ENCODE results near the gene MTM1. TPM values are rescaled to one million over a fixed set of nuclear protein-coding genes. Genes with fewer than 3 reads are reported as not detected.

Gene MTM1
- total RNA-seq, 1 donor from 2014 or later, result 11.0 TPM

DNA sequence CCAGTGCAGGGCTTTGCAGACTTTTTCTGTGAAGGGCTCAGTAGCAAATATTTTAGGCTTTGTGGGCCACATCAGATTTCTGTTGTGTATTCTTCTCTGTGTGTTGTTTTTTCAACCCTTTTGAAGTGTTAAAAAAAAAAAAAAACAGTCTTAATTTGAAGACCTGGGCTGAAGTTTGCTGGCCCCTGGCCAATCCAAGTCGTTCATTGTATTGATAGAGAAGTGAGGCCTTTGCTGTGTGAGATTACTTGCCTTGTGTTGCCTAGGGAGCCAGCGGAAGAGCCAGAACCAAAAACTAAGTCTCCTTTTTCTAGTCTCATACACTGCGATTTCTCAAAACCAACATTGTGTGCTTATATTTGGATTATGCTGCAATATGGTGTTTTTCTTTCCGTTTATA is 46.9 kb downstream of the MTM1 start:
- Histone ChIP-seq H3K27me3 (ENCODE audit: insufficient read depth, low read length) (no peaks in the 10 kb centered on the region), H3K27ac (ENCODE audit: low read depth, low read length) (no peak overlapping the region), H3K79me2 (ENCODE audit: insufficient read depth, low read length) (no peaks in the 10 kb centered on the region), H3K9me3 (ENCODE audit: insufficient read depth, low read depth, low read length) (no peaks in the 10 kb centered on the region), H4K20me1 (ENCODE audit: insufficient read depth, low read length) (no peaks in the 10 kb centered on the region), H3K4me1 (ENCODE audit: insufficient read depth, low read length) (no peaks in the 10 kb centered on the region), H3K4me3 (ENCODE audit: insufficient read depth, low read depth, low read length) (no peak overlapping the region), H3K9ac (ENCODE audit: low read length) (no peak overlapping the region), H2AFZ (ENCODE audit: low read depth, low read length) (no peak overlapping the region), H3K36me3 (ENCODE audit: insufficient read depth, low read length) (peaks cover 3% of the 10 kb centered on the region), H3K4me2 (ENCODE audit: low read length) (no peak overlapping the region)
- no peak overlapping the region for H3K4me3 Mint-ChIP-seq (ENCODE audit: unreplicated experiment)
- H3K36me3 Mint-ChIP-seq (ENCODE audit: low read depth, unreplicated experiment), result peaks cover 10% of the 10 kb centered on the region
- no peaks in the 10 kb centered on the region for H3K9me3 Mint-ChIP-seq (ENCODE audit: unreplicated experiment)
- no peaks in the 10 kb centered on the region for H3K27me3 Mint-ChIP-seq (ENCODE audit: low read depth, unreplicated experiment)
- DNase-seq (ENCODE audit: low read depth), result no peak
- TF ChIP-seq, protein P1, sequence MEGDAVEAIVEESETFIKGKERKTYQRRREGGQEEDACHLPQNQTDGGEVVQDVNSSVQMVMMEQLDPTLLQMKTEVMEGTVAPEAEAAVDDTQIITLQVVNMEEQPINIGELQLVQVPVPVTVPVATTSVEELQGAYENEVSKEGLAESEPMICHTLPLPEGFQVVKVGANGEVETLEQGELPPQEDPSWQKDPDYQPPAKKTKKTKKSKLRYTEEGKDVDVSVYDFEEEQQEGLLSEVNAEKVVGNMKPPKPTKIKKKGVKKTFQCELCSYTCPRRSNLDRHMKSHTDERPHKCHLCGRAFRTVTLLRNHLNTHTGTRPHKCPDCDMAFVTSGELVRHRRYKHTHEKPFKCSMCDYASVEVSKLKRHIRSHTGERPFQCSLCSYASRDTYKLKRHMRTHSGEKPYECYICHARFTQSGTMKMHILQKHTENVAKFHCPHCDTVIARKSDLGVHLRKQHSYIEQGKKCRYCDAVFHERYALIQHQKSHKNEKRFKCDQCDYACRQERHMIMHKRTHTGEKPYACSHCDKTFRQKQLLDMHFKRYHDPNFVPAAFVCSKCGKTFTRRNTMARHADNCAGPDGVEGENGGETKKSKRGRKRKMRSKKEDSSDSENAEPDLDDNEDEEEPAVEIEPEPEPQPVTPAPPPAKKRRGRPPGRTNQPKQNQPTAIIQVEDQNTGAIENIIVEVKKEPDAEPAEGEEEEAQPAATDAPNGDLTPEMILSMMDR (IDR thresholded peaks at IDR 0.05; ENCODE audit: insufficient read depth, low read depth, low read length), result no peak
- TF ChIP-seq EZH2 (IDR thresholded peaks at IDR 0.05; ENCODE audit: insufficient read depth, low read length), result no peak
- H3K4me1 Mint-ChIP-seq (ENCODE audit: low read depth, unreplicated experiment), result peaks cover 6% of the 10 kb centered on the region
- no peak for FAIRE-seq
- H3K27ac Mint-ChIP-seq (ENCODE audit: unreplicated experiment), result no peak overlapping the region

DNA sequence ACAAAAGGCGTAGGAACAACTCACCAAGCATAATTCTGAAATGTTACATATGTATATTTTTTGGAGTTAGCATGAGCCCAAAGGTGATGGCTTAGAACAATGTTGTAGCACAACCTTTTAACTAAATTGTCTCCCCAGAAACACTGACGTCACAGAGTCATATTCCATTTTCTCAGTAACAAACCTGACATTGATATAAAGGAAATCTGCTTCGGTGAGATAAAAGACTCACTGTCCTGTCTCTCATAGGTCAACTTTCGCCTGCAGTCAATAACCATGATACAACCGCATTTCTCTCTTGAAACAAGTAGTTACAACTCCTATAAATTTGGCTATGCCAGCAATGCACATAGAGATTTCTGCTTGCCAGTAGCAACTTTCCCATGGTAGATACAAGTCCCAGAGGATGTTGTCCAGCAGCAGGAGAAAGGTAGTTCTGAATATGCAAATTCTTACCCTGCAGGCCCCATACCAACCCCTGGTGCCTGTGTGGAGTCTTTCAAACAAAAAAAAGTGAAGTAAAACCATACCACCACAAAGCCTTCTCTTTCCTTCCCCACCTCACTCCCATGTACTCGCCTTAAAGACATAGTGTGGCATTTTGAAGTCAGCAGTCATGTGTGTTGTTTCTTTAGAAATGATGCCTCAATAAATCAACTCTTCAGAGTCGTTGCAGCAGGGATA is 47.9 kb downstream of the MTM1 start:
- Histone ChIP-seq H3K4me2 (ENCODE audit: low read length) (no peak overlapping the region), H3K4me1 (ENCODE audit: insufficient read depth, low read length) (no peaks in the 10 kb centered on the region), H3K79me2 (ENCODE audit: insufficient read depth, low read length) (no peaks in the 10 kb centered on the region), H3K27me3 (ENCODE audit: insufficient read depth, low read length) (no peaks in the 10 kb centered on the region), H3K9me3 (ENCODE audit: insufficient read depth, low read depth, low read length) (no peaks in the 10 kb centered on the region), H2AFZ (ENCODE audit: low read depth, low read length) (no peak overlapping the region), H4K20me1 (ENCODE audit: insufficient read depth, low read length) (no peaks in the 10 kb centered on the region), H3K27ac (ENCODE audit: low read depth, low read length) (no peak overlapping the region), H3K4me3 (ENCODE audit: insufficient read depth, low read depth, low read length) (no peak overlapping the region), H3K36me3 (ENCODE audit: insufficient read depth, low read length) (peaks cover 3% of the 10 kb centered on the region), H3K9ac (ENCODE audit: low read length) (no peak overlapping the region)
- H3K27me3 Mint-ChIP-seq (ENCODE audit: low read depth, unreplicated experiment), result no peaks in the 10 kb centered on the region
- peak; percentile 78 for FAIRE-seq
- peaks cover 6% of the 10 kb centered on the region for H3K4me1 Mint-ChIP-seq (ENCODE audit: low read depth, unreplicated experiment)
- H3K27ac Mint-ChIP-seq (ENCODE audit: unreplicated experiment), result no peak overlapping the region
- peaks cover 10% of the 10 kb centered on the region for H3K36me3 Mint-ChIP-seq (ENCODE audit: low read depth, unreplicated experiment)
- TF ChIP-seq, protein P1 (IDR thresholded peaks at IDR 0.05; ENCODE audit: insufficient read depth, low read depth, low read length), result no peak
- TF ChIP-seq EZH2 (IDR thresholded peaks at IDR 0.05; ENCODE audit: insufficient read depth, low read length), result no peak
- H3K4me3 Mint-ChIP-seq (ENCODE audit: unreplicated experiment), result no peak overlapping the region
- DNase-seq (ENCODE audit: low read depth), result no peak
- no peaks in the 10 kb centered on the region for H3K9me3 Mint-ChIP-seq (ENCODE audit: unreplicated experiment)

DNA sequence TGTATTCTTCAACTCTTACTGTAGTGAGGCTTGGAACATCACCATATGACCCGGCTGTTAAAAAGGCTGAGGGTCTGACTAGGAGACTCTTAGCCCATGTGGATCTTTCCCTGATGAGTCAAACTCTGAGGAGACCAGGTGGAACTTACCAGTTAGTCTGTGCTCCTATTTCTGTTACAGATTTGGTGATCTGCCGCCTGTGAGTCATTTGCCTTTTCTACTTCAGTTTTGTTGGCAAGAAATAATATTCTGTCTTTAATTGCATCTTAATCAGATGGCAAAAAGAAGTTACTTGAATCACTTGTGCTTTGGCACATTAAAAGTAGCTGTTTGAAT is 48.4 kb downstream of the MTM1 start:
- Mint-ChIP-seq H3K27me3 (ENCODE audit: low read depth, unreplicated experiment) (no peaks in the 10 kb centered on the region), H3K4me1 (ENCODE audit: low read depth, unreplicated experiment) (peaks cover 6% of the 10 kb centered on the region), H3K27ac (ENCODE audit: unreplicated experiment) (no peak overlapping the region), H3K36me3 (ENCODE audit: low read depth, unreplicated experiment) (peaks cover 10% of the 10 kb centered on the region), H3K4me3 (ENCODE audit: unreplicated experiment) (no peak overlapping the region), H3K9me3 (ENCODE audit: unreplicated experiment) (no peaks in the 10 kb centered on the region)
- Histone ChIP-seq H3K27me3 (ENCODE audit: insufficient read depth, low read length) (no peaks in the 10 kb centered on the region), H3K27ac (ENCODE audit: low read depth, low read length) (no peak overlapping the region), H3K9me3 (ENCODE audit: insufficient read depth, low read depth, low read length) (no peaks in the 10 kb centered on the region), H3K4me3 (ENCODE audit: insufficient read depth, low read depth, low read length) (no peak overlapping the region), H3K79me2 (ENCODE audit: insufficient read depth, low read length) (no peaks in the 10 kb centered on the region), H3K4me2 (ENCODE audit: low read length) (no peak overlapping the region), H2AFZ (ENCODE audit: low read depth, low read length) (no peak overlapping the region), H3K4me1 (ENCODE audit: insufficient read depth, low read length) (no peaks in the 10 kb centered on the region), H4K20me1 (ENCODE audit: insufficient read depth, low read length) (no peaks in the 10 kb centered on the region), H3K36me3 (ENCODE audit: insufficient read depth, low read length) (peaks cover 3% of the 10 kb centered on the region), H3K9ac (ENCODE audit: low read length) (no peak overlapping the region)
- DNase-seq (ENCODE audit: low read depth), result peak; percentile 67
- no peak for FAIRE-seq
- TF ChIP-seq EZH2 (IDR thresholded peaks at IDR 0.05; ENCODE audit: insufficient read depth, low read length), result no peak
- TF ChIP-seq, protein P1 (IDR thresholded peaks at IDR 0.05; ENCODE audit: insufficient read depth, low read depth, low read length), result no peak
